Caki2 (cell line): ENCODE results near the gene LPAR6. TPM values are rescaled to one million over a fixed set of nuclear protein-coding genes. Genes with fewer than 3 reads are reported as not detected.

Source experiments
- DNase-seq: peaks from one replicate; pipeline ENCODE4 v3.0.0-alpha.2; 2015; ENCODE audit warnings: low read depth
- in situ Hi-C: cut with HindIII; loops from 2 replicates; pipeline ENCODE4 v1.10.0; 2016; ENCODE audit warnings: low sequenced_read_pairs, low pct_unique_long_range_greater_than_20kb, mixed read lengths
- total RNA-seq: library from RNA; depleted of rRNA; stranded (reverse); fragments of >200 nt; shearing (Covaris generic); gene quantifications from 2 replicates; pipeline ENCODE4 v1.2.3, GENCODE V29; 2014; ENCODE audit warnings: low replicate concordance; rRNA removed

Gene LPAR6
- total RNA-seq, 1 experiment from 2014 or later = not detected

- no peak for DNase-seq
- in situ Hi-C loops = no loop called here
These were observed 19.2 kb downstream of the LPAR6 start for GRCh38 chr13:48393698-48394085.

GRCh38 chr13:48393030-48393697, 19.7 kb downstream of the LPAR6 start:
- DNase-seq = no peak
- in situ Hi-C loops = no loop called here

GRCh38 chr13:48391257-48391656, 21.7 kb downstream of the LPAR6 start:
- no peak for DNase-seq
- in situ Hi-C loops = no loop called here

- no peak for DNase-seq
- in situ Hi-C loops = no loop called here
These were observed 26.1 kb downstream of the LPAR6 start for GRCh38 chr13:48386816-48387215.

GRCh38 chr13:48383384-48383783, 29.5 kb downstream of the LPAR6 start:
- no peak for DNase-seq
- in situ Hi-C loops = no loop called here

GRCh38 chr13:48380581-48380980, 32.3 kb downstream of the LPAR6 start:
- in situ Hi-C loops = no loop called here
- DNase-seq = no peak

GRCh38 chr13:48377857-48378256, 35.1 kb downstream of the LPAR6 start:
- in situ Hi-C loops = no loop called here
- DNase-seq = no peak

- in situ Hi-C loops = no loop called here
These were observed 42.1 kb downstream of the LPAR6 start for GRCh38 chr13:48370815-48371214.

GRCh38 chr13:48369988-48370387, 42.9 kb downstream of the LPAR6 start:
- in situ Hi-C loops = no loop called here
- no peak for DNase-seq

More at GRCh38 chr13:48370815-48371214, 42.1 kb downstream of the LPAR6 start:
- no peak for DNase-seq

Other genes starting within 250 kb of the LPAR6 start
- gene ITM2B, start 179.9 kb downstream of the LPAR6 start, total RNA-seq = 179 and 207 TPM in 2 replicates
- 16.4 and 18.6 TPM in 2 replicates for gene RB1, start 109.4 kb downstream of the LPAR6 start, total RNA-seq
- gene RCBTB2, start 120.0 kb upstream of the LPAR6 start, total RNA-seq = 1.7 TPM in 1 of 2 replicates, not detected in the other
- gene CYSLTR2, start 240.8 kb upstream of the LPAR6 start, total RNA-seq = not detected in 2 replicates